GM19452 (cell line): ENCODE measurements around the gene VGLL3.

Experiments
- ATAC-seq: cut with Tn5 transposase; IDR thresholded peaks from one replicate; pipeline ENCODE4 v1.9.1; 2021; ENCODE audit not compliant: unreplicated experiment

Gene VGLL3

GRCh38 chr3:86954747-86955146 is 36.2 kb downstream of the VGLL3 start:
- no peak for ATAC-seq

- ATAC-seq, result no peak
These were observed 36.7 kb downstream of the VGLL3 start for GRCh38 chr3:86954226-86954625.

DNA sequence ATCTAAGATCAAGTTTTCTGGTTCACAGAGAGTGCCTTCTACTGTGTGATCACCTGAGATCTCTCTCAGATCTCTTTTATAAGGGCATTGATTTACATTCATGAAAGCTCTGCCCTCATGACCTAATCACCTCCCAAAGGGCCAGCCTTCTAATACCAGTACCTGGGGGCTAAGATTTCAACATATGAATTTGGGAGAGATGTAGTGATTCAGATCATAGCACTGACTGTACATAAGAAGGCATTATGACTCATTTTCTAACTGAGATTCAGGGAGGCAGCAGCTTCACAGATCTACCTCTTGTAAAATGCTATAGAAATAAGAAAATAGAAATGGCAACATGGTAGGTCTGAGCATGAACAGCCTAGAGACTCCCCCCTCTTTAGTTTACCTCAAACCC is 39.6 kb downstream of the VGLL3 start:
- ATAC-seq, result no peak

DNA sequence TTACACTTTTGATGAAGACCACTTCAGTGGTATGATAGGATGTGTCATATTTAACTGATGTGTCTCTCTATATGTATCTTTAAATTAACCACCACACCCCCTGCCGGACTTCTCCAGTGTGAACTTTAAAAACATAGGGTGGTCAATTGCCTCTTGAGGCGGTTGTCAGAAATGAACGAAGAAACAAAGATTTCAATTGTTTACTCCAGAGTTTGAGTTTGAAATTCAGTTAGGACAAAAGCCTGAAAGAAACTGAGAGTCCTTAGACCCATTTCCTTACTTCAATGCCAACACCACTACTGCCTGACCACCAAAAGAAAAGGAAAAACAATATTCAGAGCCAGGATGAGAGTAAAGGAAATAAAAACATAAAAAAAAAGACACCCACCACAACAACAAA is 40.2 kb downstream of the VGLL3 start:
- no peak for ATAC-seq

GRCh38 chr3:86949850-86950249 is 41.1 kb downstream of the VGLL3 start:
- no peak for ATAC-seq

- ATAC-seq, result no peak
These were observed 42.1 kb downstream of the VGLL3 start for GRCh38 chr3:86948822-86949221.

DNA sequence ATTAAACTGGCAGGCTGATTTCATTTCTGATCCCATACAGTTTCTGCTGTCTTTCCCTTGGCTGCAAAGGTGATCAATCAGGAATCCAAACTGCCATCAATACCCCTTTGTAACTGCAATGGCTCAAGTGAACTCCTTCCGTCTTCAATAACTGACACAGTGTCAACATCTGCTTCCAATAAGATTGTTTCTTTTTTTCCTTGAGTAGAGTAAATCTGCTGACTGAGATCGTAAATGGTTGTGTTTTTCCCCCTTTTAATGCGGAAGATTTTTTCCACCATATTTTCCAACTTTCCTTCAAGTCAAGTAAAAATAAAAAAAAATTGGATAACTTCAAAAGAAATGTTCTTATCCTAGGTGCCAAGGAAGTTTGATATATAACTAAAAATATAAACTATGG is 48.7 kb downstream of the VGLL3 start:
- ATAC-seq, result no peak

DNA sequence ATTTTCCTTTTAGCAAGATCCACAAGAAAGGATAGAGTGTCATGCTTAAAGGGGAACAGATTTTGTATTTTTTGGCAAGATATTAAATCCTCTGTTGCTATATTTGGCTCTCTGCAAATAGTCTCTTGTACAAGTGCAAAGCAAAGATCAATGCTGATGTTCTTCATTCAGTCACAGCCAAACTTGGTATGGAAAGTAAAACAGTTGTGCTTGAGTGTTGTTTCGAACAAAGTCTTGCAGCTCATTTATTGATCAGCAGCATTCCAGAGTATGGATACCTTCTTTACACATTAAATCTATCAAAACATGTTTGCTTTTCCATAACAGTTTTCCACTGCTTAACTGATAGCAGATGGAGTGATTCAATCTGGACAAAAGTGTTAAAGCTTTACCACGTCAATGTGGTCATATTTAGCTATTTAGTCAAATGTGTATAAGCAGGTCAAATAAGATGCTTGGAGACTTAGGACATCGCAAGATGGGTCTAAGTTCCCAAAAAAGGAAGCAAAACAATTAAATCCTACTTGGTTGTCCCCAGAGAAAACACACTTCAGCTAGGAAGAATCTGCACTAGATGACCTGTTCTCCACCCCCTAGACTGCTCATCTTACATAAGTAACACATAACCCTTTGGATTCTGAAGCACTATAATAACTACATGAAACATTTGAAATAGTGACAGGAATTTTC is 52.4 kb downstream of the VGLL3 start:
- no peak for ATAC-seq

DNA sequence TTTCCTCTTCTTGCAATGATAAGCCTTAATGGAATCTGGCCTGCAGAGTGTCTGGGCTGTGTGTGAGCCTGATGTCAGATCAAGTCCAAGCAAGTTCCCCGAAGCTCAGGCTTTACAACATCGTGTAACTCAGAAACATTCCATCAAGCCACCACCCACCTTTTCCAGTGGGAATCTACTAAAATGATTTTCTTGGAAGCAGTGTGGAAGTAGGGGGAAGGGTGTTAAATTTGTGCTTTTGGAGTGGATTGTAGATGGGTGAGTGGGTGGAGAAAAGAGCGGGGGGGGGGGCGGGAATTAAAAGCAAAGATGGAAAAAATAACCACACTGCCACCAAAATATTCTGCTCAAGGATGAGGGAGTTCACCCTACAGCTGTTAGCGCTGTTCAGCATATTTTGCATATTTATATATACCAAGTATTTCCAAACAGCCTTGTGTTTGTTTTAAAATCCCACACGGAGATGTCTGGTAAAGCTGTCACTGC is 53.6 kb downstream of the VGLL3 start:
- no peak for ATAC-seq

- ATAC-seq, result no peak
These were observed 56.1 kb downstream of the VGLL3 start for GRCh38 chr3:86934851-86935250.

DNA sequence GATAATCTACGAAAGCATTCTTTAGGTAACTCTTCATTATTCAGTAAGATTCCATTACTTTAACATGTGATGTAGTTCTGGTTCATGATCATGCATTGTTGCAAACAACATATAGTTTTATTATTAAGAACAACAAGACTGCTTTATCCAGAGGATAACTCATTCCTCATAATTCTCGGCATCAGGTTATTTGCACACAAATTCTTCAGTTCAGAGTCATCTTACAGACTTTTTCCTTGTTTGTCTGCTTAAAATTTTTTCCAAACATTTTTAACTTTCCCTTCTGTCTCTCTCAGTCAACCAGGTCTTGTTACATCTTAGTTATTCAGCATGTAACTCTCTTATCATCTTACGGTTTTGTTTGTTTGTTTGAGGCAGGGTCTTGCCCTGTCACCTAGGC is 60.1 kb downstream of the VGLL3 start:
- ATAC-seq, result no peak

DNA sequence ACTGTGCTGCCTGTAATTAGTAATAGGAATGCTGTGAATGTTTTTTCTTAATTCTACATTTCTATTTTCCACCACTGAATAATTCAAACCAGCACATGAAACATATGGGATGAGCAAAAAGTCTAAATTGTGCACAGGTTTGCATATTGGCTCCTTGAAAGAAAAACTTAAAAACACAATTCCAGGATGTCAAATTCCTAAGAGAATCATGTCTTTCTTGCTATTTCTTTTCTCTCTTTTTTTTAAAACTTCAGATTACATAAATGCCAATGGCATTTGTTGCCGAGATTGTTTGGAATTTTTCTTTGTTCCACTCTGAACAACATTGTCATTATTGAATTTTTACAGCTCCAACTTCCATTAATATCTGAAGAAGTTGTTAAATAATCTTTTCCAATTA is 60.8 kb downstream of the VGLL3 start:
- no peak for ATAC-seq

- ATAC-seq, result no peak
These were observed 61.9 kb downstream of the VGLL3 start for GRCh38 chr3:86929046-86929445.

DNA sequence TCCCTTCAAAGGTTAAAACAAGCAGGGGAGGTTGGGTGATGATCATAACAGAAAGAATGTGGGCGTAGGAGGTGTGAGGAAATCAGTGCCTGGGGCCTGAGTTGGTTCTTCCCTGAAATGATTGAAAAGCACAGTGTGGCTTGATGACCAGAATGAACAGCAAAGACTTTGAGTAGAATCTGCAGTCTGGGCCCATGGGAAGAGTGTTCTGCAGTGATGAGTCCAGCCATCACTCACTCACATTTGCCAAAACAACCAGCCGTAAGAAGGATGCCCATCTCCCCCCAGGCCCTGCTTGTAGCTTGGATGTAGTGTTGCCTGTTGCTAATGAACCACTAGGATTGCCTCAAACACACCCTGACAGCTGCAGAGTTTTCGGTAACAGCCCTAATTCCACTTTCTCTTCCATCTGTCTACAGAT is 67.9 kb downstream of the VGLL3 start:
- ATAC-seq, result no peak

DNA sequence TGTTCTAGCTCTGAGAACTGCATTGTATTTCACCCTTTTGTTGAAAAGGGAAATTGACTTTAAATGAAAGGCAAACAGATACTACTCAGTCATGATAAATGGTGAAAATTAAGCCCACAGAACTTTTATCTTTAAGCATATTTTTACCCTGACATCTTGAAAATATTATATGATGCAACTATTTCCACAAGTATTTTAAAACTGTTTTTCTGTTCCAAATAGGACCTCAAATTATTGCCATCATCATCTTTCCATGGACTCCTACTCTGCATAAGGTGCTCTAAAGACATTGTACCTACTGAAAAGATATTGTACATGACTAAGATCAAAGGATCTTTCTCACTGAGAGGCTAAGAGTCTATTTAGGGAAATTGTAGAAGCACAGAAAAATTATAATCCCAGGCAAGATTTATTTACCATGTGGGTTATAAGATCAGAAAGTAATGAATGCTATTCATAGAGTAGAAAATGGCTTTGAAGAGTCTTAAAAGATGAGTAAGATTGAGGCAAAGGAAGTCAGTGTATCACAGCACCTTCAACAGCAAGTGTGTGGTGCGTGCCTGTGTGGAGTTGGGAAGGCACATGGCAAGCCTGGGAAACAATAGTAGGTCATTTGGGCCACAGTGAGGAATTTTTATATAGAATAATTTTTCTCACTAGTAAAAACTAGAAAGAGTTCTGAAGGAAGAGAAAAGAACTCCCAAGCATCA is 68.8 kb downstream of the VGLL3 start:
- no peak for ATAC-seq

- ATAC-seq, result no peak
These were observed 76.3 kb downstream of the VGLL3 start for GRCh38 chr3:86914670-86915069.

- ATAC-seq, result no peak
These were observed 77.8 kb downstream of the VGLL3 start for GRCh38 chr3:86913160-86913559.

- no peak for ATAC-seq
These were observed 95.7 kb downstream of the VGLL3 start for GRCh38 chr3:86895202-86895601.

- ATAC-seq, result no peak
These were observed 100.1 kb downstream of the VGLL3 start for GRCh38 chr3:86890741-86891396.
